Activated B cell treated with CpG ODN at 0.5 μM for 24 hours (primary cell): ENCODE data around the gene INPP5A. TPM values are rescaled to one million over a fixed set of nuclear protein-coding genes. Genes with fewer than 3 reads are reported as not detected.

Experiments used
- ATAC-seq: fragments of 200-7000 bp; cut with Tn5 transposase; one replicate; pipeline ENCODE4 v1.10.0; 2021; ENCODE audit warnings: low read depth, mild to moderate bottlenecking, moderate library complexity
- CTCF ChIA-PET: fragments of 350-600 bp; sonication (Branson Sonifier 250); formaldehyde crosslinking; loops from one replicate; lab custom pipeline; 2021; ENCODE audit warnings: antibody characterized with exemption; lab: Charles Lee
- POLR2A ChIA-PET: fragments of 350-600 bp; sonication (Branson Sonifier 250); formaldehyde crosslinking; loops from one replicate; lab custom pipeline; 2021; ENCODE audit warnings: antibody characterized with exemption; lab: Charles Lee
- DNase-seq: peaks from one replicate; pipeline ENCODE4 v3.0.0; 2022
- H3K27ac Mint-ChIP-seq: one replicate; pipeline ENCODE4 v1.8.0; 2020; ENCODE audit warnings: mixed read lengths
- H3K27me3 Mint-ChIP-seq: one replicate; pipeline ENCODE4 v1.8.0; 2021; ENCODE audit warnings: mixed read lengths
- H3K36me3 Mint-ChIP-seq: one replicate; pipeline ENCODE4 v1.8.0; 2021; ENCODE audit warnings: low read depth, mixed read lengths
- H3K4me1 Mint-ChIP-seq: one replicate; pipeline ENCODE4 v1.8.0; 2021; ENCODE audit warnings: mixed read lengths
- H3K4me3 Mint-ChIP-seq: one replicate; pipeline ENCODE4 v1.8.0; 2020; ENCODE audit warnings: mild to moderate bottlenecking, mixed read lengths
- H3K9me3 Mint-ChIP-seq: one replicate; pipeline ENCODE4 v1.8.0; 2020; ENCODE audit warnings: mixed read lengths
- CTCF ChIP-seq: fragments of 200-600 bp; IDR thresholded peaks from one replicate; pipeline ENCODE4 v1.8.0; 2022; ENCODE audit warnings: antibody characterized with exemption, mild to moderate bottlenecking
- intact Hi-C: fragments of 100-400 bp; cut with micrococcal nuclease; formaldehyde crosslinking; loops from one replicate; pipeline ENCODE4 v1.15.1; 2024
- total RNA-seq: library from RNA; stranded (reverse); gene quantifications from 2 replicates; pipeline ENCODE4 v1.2.3, GENCODE V29; 2022

INPP5A gene
- total RNA-seq, 1 donor from 2014 or later = 24.9 TPM

- no peaks in the 10 kb centered on the region for H3K27me3 Mint-ChIP-seq
- no peak for TF ChIP-seq CTCF
- peaks cover 48% of the 10 kb centered on the region for H3K36me3 Mint-ChIP-seq
- ATAC-seq (no peak), DNase-seq (no peak)
- intact Hi-C loops = no loop called here
- no peaks in the 10 kb centered on the region for H3K4me1 Mint-ChIP-seq
- no peak overlapping the region for H3K27ac Mint-ChIP-seq
- no peaks in the 10 kb centered on the region for H3K9me3 Mint-ChIP-seq
- no peak overlapping the region for H3K4me3 Mint-ChIP-seq
- ChIA-PET POLR2A (no interaction called here), CTCF (no interaction called here)
Observed at GRCh38 chr10:132648851-132649528, 111.4 kb downstream of the INPP5A start.

GRCh38 chr10:132649651-132650360 is 112.2 kb downstream of the INPP5A start:
- no peak for ATAC-seq
- DNase-seq = no peak
- TF ChIP-seq CTCF = no peak
- ChIA-PET CTCF (no interaction called here), POLR2A (no interaction called here)
- intact Hi-C loops = loop anchor here (10.0 kb wide), 1 partner anchor 675 kb away; no protein-coding TSS in a partner anchor
- Mint-ChIP-seq H3K36me3 (peaks cover 51% of the 10 kb centered on the region), H3K27me3 (no peaks in the 10 kb centered on the region), H3K9me3 (no peaks in the 10 kb centered on the region), H3K27ac (no peak overlapping the region), H3K4me3 (no peak overlapping the region), H3K4me1 (peaks cover 2% of the 10 kb centered on the region)

DNA sequence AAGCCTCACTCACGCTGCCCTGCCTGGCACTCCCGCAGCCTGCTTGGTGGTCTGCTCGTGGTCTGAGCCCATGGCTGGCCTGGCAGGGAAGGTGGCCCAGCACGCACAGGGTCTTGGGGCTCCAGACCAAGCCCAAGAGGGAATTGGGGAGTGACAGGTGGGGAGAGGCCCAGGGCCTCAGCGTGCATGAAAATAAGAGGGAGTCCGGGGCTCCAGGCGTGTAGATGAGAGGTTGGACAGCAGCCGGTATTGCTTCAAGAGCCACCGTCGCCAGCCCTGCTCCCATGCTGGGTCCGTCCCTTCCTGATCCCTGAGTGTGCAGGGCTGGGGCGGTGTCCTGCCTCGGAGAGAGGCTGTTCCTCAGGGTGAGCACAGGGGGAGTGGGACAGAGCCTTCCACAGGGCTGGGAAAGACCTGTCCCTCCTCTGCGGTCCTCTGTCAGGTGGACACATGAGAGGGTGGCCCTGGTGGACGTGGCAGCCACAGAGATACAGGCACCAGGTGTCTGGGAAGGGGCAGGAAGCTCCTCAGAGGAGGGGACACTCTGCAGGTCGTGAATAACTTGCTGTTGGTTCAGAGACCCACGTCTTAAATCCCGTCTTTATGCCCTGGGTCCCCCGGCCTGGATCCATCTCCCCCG is 113.1 kb downstream of the INPP5A start:
- Mint-ChIP-seq H3K36me3 (peaks cover 55% of the 10 kb centered on the region), H3K9me3 (no peaks in the 10 kb centered on the region), H3K4me3 (no peak overlapping the region), H3K27ac (no peak overlapping the region), H3K27me3 (no peaks in the 10 kb centered on the region), H3K4me1 (peaks cover 2% of the 10 kb centered on the region)
- intact Hi-C loops = loop anchor here (10.0 kb wide), 1 partner anchor 674 kb away; no protein-coding TSS in a partner anchor
- POLR2A ChIA-PET = no interaction called here
- TF ChIP-seq CTCF = no peak
- no peak for ATAC-seq
- DNase-seq = no peak
- CTCF ChIA-PET = no interaction called here

GRCh38 chr10:132651511-132652029 is 114.0 kb downstream of the INPP5A start:
- Mint-ChIP-seq H3K36me3 (peaks cover 50% of the 10 kb centered on the region), H3K4me3 (no peak overlapping the region), H3K9me3 (no peaks in the 10 kb centered on the region), H3K27me3 (no peaks in the 10 kb centered on the region), H3K27ac (no peak overlapping the region), H3K4me1 (peaks cover 2% of the 10 kb centered on the region)
- ChIA-PET POLR2A (no interaction called here), CTCF (no interaction called here)
- intact Hi-C loops = loop anchor here (10.0 kb wide), 1 partner anchor 673 kb away; no protein-coding TSS in a partner anchor
- TF ChIP-seq CTCF = no peak
- DNase-seq (no peak), ATAC-seq (no peak)

- no peak for DNase-seq
- intact Hi-C loops = loop anchor here (10.0 kb wide), 1 partner anchor 672 kb away; no protein-coding TSS in a partner anchor
- Mint-ChIP-seq H3K27ac (no peak overlapping the region), H3K36me3 (peaks cover 44% of the 10 kb centered on the region), H3K4me3 (no peak overlapping the region), H3K9me3 (no peaks in the 10 kb centered on the region), H3K4me1 (peaks cover 2% of the 10 kb centered on the region), H3K27me3 (no peaks in the 10 kb centered on the region)
- no peak for TF ChIP-seq CTCF
- ChIA-PET CTCF (no interaction called here), POLR2A (no interaction called here)
- ATAC-seq = no peak
Observed at GRCh38 chr10:132652446-132652845, 114.9 kb downstream of the INPP5A start.
